NOMO-1 treated with dmso at 0.1 percent for 144 hours (cell line): ENCODE results near the gene MIEF2.
"Not testable (repeated sequence)": the region's sequence is repeated elsewhere in the genome, so short reads cannot be mapped to it uniquely, and the experiment has no call there.

Source experiments
- DNase-seq: peaks from one replicate; lab custom pipeline; 2025; ENCODE audit not compliant: unreplicated experiment; lab: John Stamatoyannopoulos, UW

Gene MIEF2

DNA sequence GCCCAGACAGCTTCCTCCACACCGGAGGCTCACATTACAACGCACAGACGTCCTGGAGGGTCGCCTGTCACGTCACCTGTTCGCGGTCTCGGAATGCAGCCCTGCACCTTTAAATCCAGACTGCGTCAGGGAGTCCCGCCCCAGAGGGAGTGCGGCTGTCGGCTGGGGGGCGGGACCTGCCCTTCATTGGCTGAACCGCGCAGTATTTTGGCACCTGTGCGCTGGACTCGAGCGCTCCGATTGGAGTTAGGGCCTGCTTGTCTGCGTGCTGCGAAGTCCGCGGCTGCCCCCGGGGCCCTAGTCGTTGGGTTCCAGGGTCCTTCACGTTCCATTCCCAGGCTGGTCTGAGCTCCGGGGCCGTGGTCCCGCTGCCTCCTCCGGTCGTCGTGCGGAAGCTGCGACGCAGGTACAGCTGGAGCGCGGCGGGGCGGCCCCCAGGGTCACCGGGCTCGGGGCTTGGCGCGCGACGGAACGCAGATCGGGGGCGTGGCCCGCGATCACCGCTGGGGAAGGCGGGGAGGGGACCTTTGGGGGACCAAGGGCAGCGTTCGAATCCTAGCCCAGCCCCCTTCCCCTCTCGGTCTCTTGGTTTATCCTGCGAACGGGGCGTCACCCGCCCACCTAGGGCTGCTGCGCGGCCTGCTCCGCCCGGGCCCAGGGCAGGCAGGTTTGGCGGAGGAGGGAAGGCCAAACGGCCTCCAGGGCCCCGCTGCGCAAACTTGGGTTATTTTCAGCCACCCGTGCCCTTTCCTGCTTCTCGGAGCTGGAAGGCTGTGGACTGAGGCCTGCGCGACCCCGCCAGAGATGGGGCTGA lies at the start of gene MIEF2:
TSS of gene MIEF2 (plus strand) at position 331 of the 814 bp plus-strand sequence. CDS start 2,059 bp downstream, outside the sequence.
- DNase-seq: peak; percentile 94

GRCh38 chr17:18213666-18214270 lies 46.7 kb upstream of the MIEF2 start:
- DNase-seq: no peak

GRCh38 chr17:18216906-18217305 lies 43.6 kb upstream of the MIEF2 start:
- not testable (repeated sequence) for DNase-seq

DNA sequence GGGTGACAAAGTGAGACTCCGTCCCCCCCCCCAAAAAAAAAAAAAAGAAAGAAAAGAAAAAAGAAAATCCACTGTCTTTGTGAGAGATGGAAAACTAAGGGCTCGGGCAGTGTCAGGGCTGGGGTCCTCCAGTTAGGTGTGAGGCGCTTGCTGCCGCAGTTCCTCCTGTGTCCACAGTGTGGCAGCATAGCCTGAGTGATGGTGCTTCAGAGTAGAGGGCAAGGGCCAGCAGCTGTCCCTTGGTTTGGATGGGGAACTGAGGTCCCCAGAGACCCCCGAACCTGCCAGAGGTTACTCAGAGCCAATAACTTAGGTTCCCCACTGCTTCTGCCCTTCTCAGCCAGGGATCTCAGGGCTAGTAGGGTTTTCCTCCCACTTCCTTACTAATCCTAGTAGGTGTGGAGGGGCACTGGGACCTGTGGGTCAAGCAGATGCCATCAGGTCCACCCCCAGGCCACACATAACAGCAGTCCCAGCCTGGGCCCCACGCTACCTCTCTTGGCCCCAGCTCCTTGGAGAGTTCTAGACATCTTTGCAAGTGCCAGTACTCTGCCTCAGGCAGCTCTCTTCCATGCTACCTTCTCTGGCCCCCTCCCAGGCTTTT lies 42.9 kb upstream of the MIEF2 start:
- DNase-seq: peak; percentile 20

DNA sequence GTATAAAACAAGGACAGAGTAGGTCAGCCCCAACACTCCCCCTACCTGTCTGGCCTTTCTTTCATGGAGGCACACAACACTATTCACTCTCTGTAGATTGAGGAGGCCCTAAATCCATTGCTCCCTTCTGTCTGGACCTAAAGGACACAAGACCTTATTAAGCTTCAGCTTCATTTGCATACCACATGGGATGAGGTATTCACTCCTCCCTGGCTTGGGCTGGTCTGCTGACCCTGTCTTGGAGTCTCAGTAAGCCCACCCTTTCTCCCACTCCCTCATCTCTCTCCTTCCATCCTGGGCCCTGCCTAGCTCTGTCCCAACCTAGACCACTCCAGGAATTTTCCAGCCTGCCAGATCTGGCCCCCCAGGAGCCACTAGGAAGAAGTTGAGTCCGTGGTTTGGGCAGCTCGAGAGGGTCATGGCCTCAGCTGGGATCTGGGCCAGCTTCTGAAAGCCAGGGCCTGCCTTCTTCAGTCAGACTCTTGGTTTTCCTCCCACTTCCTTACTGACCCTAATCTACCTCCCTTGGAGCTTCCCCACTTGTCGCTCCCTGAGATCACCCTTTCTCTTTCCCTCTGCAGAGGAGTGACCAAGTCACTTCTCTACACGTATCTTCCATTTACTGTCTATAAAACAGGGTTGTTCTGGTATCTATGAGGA lies 41.6 kb upstream of the MIEF2 start:
- DNase-seq: no peak

GRCh38 chr17:18224053-18224386 lies 36.4 kb upstream of the MIEF2 start:
- DNase-seq: no peak

GRCh38 chr17:18224387-18225120 lies 35.9 kb upstream of the MIEF2 start:
- DNase-seq: no peak

DNA sequence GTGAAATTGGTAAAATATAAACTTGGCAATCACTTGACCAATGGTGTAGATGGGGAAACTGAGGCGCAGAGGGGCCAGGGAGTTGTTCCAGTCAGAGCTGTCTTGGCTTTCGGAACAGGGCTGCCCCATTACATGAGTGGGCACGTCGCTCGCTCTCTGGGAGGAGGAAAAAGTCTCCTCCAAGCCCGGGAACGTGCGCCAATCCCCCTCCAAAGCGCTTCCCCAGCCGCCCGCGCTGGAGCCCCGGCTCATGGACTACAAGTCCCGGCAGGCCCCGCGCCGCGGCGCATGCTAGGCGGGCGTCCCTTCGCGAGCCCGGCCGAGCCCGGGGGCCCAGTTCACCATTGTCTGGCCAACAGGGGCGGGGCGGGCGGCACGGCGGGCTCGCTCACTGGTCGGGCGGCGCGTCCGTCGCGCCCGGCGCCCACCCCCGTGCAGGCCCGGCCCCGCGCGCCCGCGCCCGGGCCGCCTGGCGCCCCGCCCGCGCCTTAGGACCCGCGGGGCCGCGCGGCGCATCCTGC lies 35.3 kb upstream of the MIEF2 start, which contains the start of gene LLGL1:
TSS of gene LLGL1 (plus strand) at position 515 of the 521 bp plus-strand sequence. CDS start 48 bp downstream, outside the sequence.
- DNase-seq: peak; percentile 86

DNA sequence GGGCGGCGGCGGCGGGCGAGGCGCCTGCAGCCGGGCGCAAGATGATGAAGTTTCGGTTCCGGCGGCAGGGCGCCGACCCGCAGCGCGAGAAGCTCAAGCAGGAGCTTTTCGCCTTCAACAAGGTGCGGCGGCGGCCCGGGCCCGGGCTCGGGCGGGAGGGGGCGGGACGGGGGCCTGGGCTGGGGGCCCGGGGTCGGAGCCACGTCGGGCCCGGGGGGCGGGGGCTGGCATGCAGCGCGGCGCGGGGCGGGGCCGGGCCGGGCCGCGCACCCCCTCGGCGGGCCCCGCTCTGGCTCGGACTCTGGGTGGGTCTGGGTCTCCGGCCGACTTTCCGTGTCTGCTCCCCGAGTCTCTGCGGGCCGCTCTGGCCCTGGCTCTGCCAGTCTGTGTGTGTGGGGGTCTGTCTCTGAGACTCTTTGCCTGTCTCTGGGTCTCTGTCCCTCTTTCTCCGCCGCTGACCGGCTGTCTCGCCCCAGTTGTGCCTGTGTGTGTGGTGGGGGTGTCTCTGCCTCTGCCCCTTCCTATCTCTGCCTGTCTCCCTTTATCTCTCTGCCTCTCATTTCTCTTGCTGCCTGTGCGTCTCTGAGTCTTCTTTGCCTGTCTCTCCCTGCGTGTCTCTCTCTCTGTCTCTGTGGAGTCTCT lies 34.7 kb upstream of the MIEF2 start:
- no peak for DNase-seq

DNA sequence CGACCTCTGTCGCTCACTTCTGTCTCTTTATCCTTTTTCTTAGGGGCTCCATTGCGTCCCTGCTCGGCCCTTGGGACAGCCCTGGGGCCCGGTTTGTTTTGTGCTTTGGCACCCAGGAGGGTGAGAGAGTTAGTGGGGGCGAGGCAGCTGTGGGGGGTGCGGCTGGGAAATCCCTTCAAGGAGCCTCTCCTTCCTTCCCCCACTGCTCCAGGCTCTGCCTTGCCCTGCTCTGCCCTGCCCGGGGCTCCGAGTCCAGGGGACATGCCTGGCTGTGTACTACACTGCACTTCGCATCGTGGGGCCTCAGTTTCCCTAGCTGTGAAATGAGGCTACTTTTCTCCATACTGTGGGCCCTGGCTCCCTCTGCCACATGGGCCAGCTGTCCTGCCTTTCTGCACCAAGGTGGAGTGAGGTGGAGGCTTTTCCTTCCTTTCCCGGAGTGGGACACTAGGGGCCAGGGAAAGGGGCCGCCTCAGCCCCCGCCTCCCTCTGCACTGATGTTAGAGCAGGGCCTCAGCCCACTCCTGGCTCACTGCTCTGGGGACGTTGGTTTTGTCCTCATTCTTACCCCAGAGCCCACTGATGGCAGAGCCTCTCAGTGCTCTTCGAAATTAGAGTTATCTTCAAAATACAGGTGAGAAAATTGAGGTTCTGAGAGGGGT lies 34.0 kb upstream of the MIEF2 start:
- DNase-seq: no peak

- DNase-seq: no peak
These were observed 32.8 kb upstream of the MIEF2 start for GRCh38 chr17:18227635-18228034.

- DNase-seq: no peak
These were observed 32.2 kb upstream of the MIEF2 start for GRCh38 chr17:18228176-18228682.

GRCh38 chr17:18229254-18229653 lies 31.2 kb upstream of the MIEF2 start:
- DNase-seq: no peak

- no peak for DNase-seq
These were observed 30.7 kb upstream of the MIEF2 start for GRCh38 chr17:18229771-18230170.

- DNase-seq: no peak
These were observed 29.9 kb upstream of the MIEF2 start for GRCh38 chr17:18230288-18231141.

- no peak for DNase-seq
These were observed 29.3 kb upstream of the MIEF2 start for GRCh38 chr17:18231164-18231563.

DNA sequence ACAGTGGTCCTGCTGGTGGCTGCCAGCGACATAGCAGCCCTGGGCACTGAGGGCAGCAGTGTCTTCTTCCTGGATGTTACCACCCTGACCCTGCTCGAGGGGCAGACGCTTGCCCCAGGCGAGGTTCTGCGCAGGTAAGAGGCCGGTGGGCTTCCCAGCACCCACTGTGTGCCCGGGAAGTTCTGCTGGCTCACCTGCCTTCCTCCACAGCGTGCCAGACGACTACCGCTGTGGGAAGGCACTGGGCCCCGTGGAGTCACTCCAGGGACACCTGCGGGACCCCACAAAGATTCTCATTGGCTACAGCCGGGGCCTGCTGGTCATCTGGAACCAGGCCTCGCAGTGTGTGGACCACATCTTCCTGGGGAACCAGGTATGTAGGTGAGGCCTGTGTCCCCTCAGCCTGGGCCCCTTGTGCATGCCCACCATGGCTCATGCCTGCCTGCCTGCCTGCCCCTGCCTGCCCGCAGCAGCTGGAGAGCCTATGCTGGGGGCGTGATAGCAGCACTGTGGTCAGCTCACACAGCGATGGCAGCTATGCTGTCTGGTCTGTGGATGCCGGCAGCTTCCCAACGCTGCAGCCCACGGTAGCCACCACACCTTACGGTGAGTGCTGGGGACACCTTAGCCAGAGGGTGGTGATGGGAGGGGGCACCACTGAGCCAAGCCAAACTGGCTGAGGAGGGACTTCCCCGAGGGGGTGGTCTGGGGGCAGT lies 26.5 kb upstream of the MIEF2 start:
- DNase-seq: no peak

- no peak for DNase-seq
These were observed 25.5 kb upstream of the MIEF2 start for GRCh38 chr17:18234853-18235380.
